GM23338 (cell line): Measurements from ENCODE around the gene TEX29. TPM values are rescaled to one million over a fixed set of nuclear protein-coding genes. Genes with fewer than 3 reads are reported as not detected.

ENCODE experiments used
- ATAC-seq: fragments of 200-7000 bp; cut with Tn5 transposase; 3 replicates; pipeline ENCODE4 v1.9.1; 2020
- DNase-seq: peaks from one replicate; pipeline ENCODE4 v3.0.0-alpha.2; 2015; ENCODE audit warnings: low spot score
- H2AFZ ChIP-seq: fragments of 200-600 bp; sonication (generic); 2 replicates; pipeline ENCODE4 v1.8.0; 2016; ENCODE audit warnings: antibody characterized with exemption, mild to moderate bottlenecking, moderate library complexity
- H3F3A ChIP-seq: fragments of 200-600 bp; sonication (generic); replicated peaks from 2 replicates; pipeline ENCODE4 v1.8.0; 2017; ENCODE audit warnings: antibody characterized with exemption, mixed run types, low read depth
- H3K27ac ChIP-seq: fragments of 200-600 bp; sonication (generic); 2 replicates; pipeline ENCODE4 v1.6.1; 2016; ENCODE audit warnings: low read depth
- H3K27me3 ChIP-seq: fragments of 200-600 bp; sonication (generic); 2 replicates; pipeline ENCODE4 v1.8.0; 2016; ENCODE audit warnings: mild to moderate bottlenecking, mixed run types, moderate library complexity; ENCODE audit not compliant: insufficient read depth
- H3K36me3 ChIP-seq: fragments of 200-600 bp; sonication (generic); 2 replicates; pipeline ENCODE4 v1.8.0; 2016; ENCODE audit warnings: mild to moderate bottlenecking; ENCODE audit not compliant: insufficient read depth
- H3K4me1 ChIP-seq: fragments of 200-600 bp; sonication (generic); 2 replicates; pipeline ENCODE4 v1.8.0; 2016; ENCODE audit warnings: mild to moderate bottlenecking, moderate library complexity; ENCODE audit not compliant: insufficient read depth
- H3K4me2 ChIP-seq: fragments of 200-600 bp; sonication (generic); 2 replicates; pipeline ENCODE4 v1.7.1; 2017; ENCODE audit warnings: mixed run types
- H3K4me3 ChIP-seq: fragments of 200-600 bp; sonication (generic); 2 replicates; pipeline ENCODE4 v1.6.1; 2016; ENCODE audit warnings: mixed run types
- H3K79me2 ChIP-seq: fragments of 200-600 bp; sonication (generic); replicated peaks from 2 replicates; pipeline ENCODE4 v1.8.0; 2017; ENCODE audit warnings: mild to moderate bottlenecking; ENCODE audit not compliant: insufficient read depth
- H3K9me2 ChIP-seq: fragments of 200-600 bp; sonication (generic); 2 replicates; pipeline ENCODE4 v1.8.0; 2017; ENCODE audit not compliant: insufficient read depth
- H4K20me1 ChIP-seq: fragments of 200-600 bp; sonication (generic); replicated peaks from 2 replicates; pipeline ENCODE4 v1.8.0; 2017; ENCODE audit warnings: mild to moderate bottlenecking; ENCODE audit not compliant: insufficient read depth
- H3K27ac Mint-ChIP-seq: 2 replicates; pipeline ENCODE4 v1.8.0; 2020; ENCODE audit warnings: inconsistent platforms, mild to moderate bottlenecking, moderate library complexity, mixed read lengths
- H3K27me3 Mint-ChIP-seq: 3 replicates; pipeline ENCODE4 v1.8.0; 2022; ENCODE audit warnings: low read depth, mild to moderate bottlenecking, moderate library complexity, mixed read lengths, inconsistent platforms; ENCODE audit not compliant: insufficient read depth, poor library complexity
- H3K36me3 Mint-ChIP-seq: 3 replicates; pipeline ENCODE4 v1.8.0; 2021; ENCODE audit warnings: low read depth, mild to moderate bottlenecking, inconsistent platforms, moderate library complexity, mixed read lengths
- H3K4me1 Mint-ChIP-seq: 3 replicates; pipeline ENCODE4 v1.8.0; 2020; ENCODE audit warnings: mild to moderate bottlenecking, inconsistent platforms, mixed read lengths
- H3K4me3 Mint-ChIP-seq: 3 replicates; pipeline ENCODE4 v1.8.0; 2021; ENCODE audit warnings: moderate library complexity, mild to moderate bottlenecking, inconsistent platforms, mixed read lengths
- H3K9me3 Mint-ChIP-seq: 3 replicates; pipeline ENCODE4 v1.8.0; 2020; ENCODE audit warnings: moderate library complexity, mild to moderate bottlenecking, inconsistent platforms, mixed read lengths
- EZH2 ChIP-seq: fragments of 200-600 bp; sonication (generic); IDR thresholded peaks from one replicate; pipeline ENCODE4 v1.8.0; 2017; ENCODE audit warnings: antibody characterized with exemption, mild to moderate bottlenecking, low read depth; ENCODE audit not compliant: unreplicated experiment
- NANOG ChIP-seq: IDR thresholded peaks from 2 replicates; pipeline ENCODE4 v1.6.1; 2016; ENCODE audit warnings: antibody characterized with exemption, borderline replicate concordance
- ZNF462 ChIP-seq: fragments of 250-450 bp; sonication (Bioruptor Pico); IDR thresholded peaks from 2 replicates; pipeline ENCODE4 v1.5.0; 2020; ENCODE audit warnings: mild to moderate bottlenecking, moderate library complexity
- polyA plus RNA-seq: library from polyadenylated mRNA; unstranded; fragments of >200 nt; fragmentation: Nextera tagmentation; extraction: Ambion mirVana; gene quantifications from 2 replicates; pipeline ENCODE4 v1.2.1, GENCODE V29; 2016
- total RNA-seq: library from RNA; depleted of rRNA; stranded (reverse); fragments of >200 nt; shearing (Covaris generic); gene quantifications from 2 replicates; pipeline ENCODE4 v1.2.3, GENCODE V29; 2014
- TF ChIP-seq, protein P1 (sequence below): IDR thresholded peaks from one replicate; pipeline ENCODE4 v1.6.1; 2018; ENCODE audit warnings: antibody characterized with exemption; ENCODE audit not compliant: unreplicated experiment

Gene TEX29
- total and polyA plus RNA-seq, 2 experiments from 2014 or later: 0.31 TPM; not detected in 1

- no peak for TF ChIP-seq ZNF462 (CRISPR knock-in tag)
- TF ChIP-seq, protein P1, sequence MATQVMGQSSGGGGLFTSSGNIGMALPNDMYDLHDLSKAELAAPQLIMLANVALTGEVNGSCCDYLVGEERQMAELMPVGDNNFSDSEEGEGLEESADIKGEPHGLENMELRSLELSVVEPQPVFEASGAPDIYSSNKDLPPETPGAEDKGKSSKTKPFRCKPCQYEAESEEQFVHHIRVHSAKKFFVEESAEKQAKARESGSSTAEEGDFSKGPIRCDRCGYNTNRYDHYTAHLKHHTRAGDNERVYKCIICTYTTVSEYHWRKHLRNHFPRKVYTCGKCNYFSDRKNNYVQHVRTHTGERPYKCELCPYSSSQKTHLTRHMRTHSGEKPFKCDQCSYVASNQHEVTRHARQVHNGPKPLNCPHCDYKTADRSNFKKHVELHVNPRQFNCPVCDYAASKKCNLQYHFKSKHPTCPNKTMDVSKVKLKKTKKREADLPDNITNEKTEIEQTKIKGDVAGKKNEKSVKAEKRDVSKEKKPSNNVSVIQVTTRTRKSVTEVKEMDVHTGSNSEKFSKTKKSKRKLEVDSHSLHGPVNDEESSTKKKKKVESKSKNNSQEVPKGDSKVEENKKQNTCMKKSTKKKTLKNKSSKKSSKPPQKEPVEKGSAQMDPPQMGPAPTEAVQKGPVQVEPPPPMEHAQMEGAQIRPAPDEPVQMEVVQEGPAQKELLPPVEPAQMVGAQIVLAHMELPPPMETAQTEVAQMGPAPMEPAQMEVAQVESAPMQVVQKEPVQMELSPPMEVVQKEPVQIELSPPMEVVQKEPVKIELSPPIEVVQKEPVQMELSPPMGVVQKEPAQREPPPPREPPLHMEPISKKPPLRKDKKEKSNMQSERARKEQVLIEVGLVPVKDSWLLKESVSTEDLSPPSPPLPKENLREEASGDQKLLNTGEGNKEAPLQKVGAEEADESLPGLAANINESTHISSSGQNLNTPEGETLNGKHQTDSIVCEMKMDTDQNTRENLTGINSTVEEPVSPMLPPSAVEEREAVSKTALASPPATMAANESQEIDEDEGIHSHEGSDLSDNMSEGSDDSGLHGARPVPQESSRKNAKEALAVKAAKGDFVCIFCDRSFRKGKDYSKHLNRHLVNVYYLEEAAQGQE: no peak
Measured at GRCh38 chr13:111291908-111292307, 28.5 kb upstream of the TEX29 start (continued).

DNA sequence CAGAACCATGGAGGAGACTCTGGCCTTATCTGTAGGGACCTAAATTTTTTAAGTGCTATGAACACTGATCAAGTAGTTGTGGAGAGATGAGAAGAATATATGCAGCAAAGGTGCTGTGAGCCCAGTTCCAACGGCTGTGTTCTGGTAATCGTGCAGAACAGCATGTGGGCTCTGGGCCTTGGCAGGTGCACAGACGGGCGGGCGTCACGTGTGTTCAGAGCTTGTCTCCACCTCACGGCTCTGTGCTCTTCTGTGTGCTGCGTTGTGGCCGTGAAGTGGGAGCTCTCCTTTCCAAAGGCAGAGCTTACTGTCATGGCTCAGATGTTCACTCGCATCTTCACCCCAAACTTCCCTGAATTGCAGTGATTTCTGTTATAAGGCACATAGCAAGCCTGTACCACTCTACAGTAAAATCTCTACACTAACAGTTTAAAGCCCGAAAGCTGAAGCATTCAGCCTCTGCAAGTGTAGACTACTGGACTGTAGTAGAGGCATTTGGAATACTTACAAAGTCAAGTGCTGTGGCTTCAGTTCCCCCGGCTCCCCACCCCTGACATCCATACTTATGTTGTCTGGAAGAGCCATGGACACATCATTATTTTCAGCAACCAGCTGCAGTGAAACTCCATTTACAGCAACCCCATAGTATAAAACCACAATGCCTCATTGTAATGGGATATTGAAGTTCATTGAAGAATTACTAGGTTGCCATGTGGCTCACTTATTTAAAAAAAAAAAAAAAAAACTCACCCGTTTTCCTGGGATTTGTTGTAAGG is 27.5 kb upstream of the TEX29 start:
- no peaks in the 10 kb centered on the region for H3K27me3 ChIP-seq
- DNase-seq (no peak), ATAC-seq (no peak)
- H3K4me1 ChIP-seq: no peaks in the 10 kb centered on the region
- no peak overlapping the region for H3K27ac Mint-ChIP-seq
- H3K9me3 Mint-ChIP-seq: no peaks in the 10 kb centered on the region
- peaks cover 15% of the 10 kb centered on the region for H3K36me3 Mint-ChIP-seq
- no peak overlapping the region for H3K4me3 Mint-ChIP-seq
- no peaks in the 10 kb centered on the region for H3F3A ChIP-seq
- peaks cover 2% of the 10 kb centered on the region for H3K27me3 Mint-ChIP-seq
- no peak overlapping the region for H3K4me2 ChIP-seq
- H3K9me2 ChIP-seq: no peaks in the 10 kb centered on the region
- H3K36me3 ChIP-seq: no peaks in the 10 kb centered on the region
- H3K4me1 Mint-ChIP-seq: no peaks in the 10 kb centered on the region
- no peak overlapping the region for H2AFZ ChIP-seq
- no peak overlapping the region for H3K4me3 ChIP-seq
- no peaks in the 10 kb centered on the region; the same call in 1 of the 2 replicates for H3K79me2 ChIP-seq
- H3K27ac ChIP-seq: no peak overlapping the region
- H4K20me1 ChIP-seq: no peaks in the 10 kb centered on the region; the same call in 1 of the 2 replicates
- TF ChIP-seq NANOG (no peak), EZH2 (no peak), ZNF462 (CRISPR knock-in tag) (no peak)
